PC-9 (cell line): ENCODE measurements around the gene SEC31B.

Source experiments
- CTCF ChIP-seq: fragments of 200-600 bp; sonication (generic); conservative IDR thresholded peaks from 2 replicates; pipeline ENCODE4 v1.6.1; 2017; ENCODE audit warnings: mixed run types, antibody characterized with exemption, mild to moderate bottlenecking, moderate library complexity
- EZH2 ChIP-seq: fragments of 200-600 bp; sonication (generic); IDR thresholded peaks from 2 replicates; pipeline ENCODE4 v1.8.0; 2017; ENCODE audit warnings: antibody characterized with exemption, low read depth

GRCh38 chr10:100544950-100545349 is 25.3 kb upstream of the SEC31B start:
- no peak for TF ChIP-seq EZH2
- no peak for TF ChIP-seq CTCF
